GM19023 (cell line): ENCODE results near the gene PDLIM5.
"Not testable (repeated sequence)": the region's sequence is repeated elsewhere in the genome, so short reads cannot be mapped to it uniquely, and the experiment has no call there.

Experiments
- ATAC-seq: cut with Tn5 transposase; IDR thresholded peaks from one replicate; pipeline ENCODE4 v1.9.1; 2021; ENCODE audit warnings: mild to moderate bottlenecking, moderate library complexity; ENCODE audit not compliant: unreplicated experiment

Gene PDLIM5

DNA sequence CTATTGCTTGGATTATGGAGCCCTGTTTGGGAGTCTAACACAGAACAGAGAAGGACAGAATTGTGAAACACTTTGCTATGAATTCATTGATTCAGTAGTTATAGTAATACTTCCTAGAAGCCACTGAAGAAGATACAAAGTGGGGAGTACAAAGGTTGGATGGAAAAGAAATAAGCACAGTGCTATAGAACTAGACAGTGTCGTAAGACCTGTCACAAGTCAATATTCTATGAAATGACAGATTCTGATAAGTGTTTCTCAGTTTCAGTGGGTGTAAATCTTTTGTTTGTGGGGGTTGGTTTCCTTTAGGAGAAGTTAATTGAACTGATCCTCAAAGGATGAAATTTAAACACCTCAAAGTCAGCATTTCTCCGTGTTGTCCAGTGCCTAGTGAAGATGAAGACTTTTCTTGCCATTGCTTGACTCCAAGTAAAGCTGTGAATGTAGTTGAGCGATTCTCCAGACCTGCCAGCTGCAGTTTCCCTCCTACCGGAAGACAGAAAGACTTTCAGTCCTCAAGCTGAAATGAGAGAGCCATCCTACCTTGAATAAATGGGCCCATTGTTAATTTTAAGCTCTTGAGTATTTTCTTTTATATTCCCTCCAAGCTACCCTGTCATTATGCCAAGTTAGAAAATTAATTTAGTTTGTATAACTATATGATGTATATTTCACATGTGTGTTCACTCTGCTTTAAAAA is 7.9 kb downstream of the PDLIM5 start:
- no peak for ATAC-seq

DNA sequence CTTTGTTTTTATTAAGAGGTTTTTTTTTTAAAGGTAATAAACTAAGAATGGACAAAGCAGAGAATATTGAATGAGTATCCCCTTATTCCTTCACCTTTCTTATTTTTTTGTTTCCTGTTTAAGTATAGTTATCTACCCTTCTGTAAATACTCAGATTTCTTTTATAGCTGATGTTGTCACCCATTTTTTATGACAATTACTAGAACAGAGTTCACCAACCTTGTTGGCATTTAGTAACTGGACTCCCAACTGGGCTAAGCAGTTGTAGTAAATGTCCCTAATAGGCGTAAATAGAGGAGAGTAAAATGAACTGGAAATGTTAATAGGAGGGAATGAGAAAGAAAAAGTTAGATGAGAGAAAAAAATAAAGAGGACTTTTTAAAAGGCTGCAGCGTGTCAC is 9.8 kb downstream of the PDLIM5 start:
- ATAC-seq = no peak

DNA sequence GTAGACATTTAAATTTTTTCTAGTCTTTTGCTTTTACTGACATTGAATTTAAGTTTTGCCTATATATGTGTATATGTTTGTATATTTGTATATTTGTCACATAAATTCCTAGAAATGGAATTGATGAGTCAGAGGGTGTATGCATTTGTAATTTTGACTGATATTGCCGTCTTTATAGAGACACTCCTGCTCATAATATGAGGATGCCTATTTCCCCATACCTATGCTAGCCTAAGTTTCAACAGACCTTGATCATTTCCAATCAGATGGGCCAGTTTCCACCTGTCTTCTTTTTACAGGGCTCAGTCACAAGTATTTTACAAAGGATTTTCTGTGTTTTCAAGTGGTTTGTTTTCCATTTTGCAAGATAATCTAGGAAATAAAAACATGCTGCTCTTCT is 10.8 kb downstream of the PDLIM5 start:
- ATAC-seq = no peak

DNA sequence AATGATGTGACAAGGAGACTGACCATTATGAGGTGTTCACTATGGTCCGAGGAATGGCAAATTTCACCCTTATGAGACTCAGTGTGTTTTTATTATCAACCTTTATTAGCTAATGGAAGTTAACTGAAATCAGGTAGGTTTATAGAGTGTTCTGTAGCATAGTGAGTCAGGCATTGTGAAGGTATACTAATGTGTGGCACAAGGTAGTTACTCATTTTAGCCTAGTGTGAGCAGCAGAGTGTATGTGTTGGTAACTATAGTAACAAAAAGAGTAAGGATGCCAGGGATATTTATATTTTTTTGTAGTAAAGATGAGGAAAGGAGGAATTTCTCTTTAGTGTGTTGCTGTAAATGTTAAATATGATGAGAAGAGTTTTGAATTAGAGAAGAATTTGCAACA is 12.0 kb downstream of the PDLIM5 start:
- no peak for ATAC-seq

DNA sequence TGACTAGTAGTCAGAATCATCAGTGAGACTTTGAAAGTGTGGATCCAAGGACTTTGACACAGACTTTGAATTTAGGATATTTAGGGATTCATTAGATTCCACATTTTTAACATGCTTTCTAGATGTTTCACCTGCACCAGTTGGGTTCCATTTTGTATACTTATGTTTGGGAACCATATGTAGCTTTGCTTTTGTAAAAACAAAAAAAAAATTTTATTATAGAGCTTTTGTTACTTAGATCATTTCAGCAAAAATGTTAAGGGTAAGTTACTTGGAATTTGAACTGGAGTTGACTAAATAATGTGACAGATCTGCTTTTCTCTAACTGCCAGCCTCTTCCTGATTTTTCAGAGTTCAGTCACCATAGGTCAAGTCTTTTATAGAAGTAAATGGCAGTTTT is 14.6 kb downstream of the PDLIM5 start:
- no peak for ATAC-seq

DNA sequence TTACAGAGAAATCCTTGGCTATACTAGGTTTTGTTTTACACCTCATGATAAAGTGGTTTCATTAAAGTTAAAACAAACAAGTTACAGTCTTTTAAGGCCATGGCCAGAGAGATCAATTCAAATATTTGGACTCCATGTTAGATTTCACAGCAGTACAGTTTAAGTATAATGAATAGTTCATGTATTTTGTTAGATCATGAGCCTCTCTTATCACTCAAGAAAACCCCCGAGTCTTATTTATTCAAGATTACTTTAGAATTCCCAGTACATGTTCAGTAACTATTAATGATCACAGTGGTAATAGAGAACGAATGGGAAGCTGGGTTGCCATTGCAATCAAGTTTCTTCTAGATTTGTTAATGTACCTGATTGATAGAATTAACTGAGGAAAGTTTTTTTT is 15.2 kb downstream of the PDLIM5 start:
- ATAC-seq = no peak

DNA sequence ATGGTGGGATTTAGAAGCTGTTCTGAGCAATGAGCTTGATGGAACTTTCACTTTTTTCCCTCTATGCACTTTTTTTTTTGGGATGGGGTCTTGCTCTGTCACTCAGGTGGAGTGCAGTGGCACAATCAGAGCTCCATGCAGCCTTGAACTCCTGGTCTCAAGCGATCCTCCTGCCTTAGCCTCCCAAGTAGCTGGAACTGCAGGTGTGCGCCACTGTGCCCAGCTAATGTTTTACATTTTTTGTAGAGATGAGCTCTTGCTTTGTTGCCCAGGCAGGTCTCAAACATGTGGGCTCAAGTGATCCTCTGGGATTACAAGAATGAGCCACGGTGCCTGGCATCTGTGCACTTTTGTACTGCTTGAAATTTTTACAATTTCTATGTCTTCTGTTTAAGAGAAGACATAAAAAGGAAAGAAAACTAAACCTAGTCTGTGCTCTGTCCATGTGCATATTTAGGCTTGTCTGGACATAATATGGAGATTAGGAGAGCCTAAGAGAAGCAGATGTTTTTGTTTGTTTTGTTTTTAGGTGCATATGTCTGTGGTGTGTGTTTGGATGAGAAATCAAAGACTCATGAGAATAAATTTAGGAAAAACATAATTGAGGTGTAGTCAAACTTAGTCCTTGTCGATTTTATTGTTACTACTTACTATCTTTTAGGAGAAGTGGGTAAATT is 16.5 kb downstream of the PDLIM5 start:
- no peak for ATAC-seq

DNA sequence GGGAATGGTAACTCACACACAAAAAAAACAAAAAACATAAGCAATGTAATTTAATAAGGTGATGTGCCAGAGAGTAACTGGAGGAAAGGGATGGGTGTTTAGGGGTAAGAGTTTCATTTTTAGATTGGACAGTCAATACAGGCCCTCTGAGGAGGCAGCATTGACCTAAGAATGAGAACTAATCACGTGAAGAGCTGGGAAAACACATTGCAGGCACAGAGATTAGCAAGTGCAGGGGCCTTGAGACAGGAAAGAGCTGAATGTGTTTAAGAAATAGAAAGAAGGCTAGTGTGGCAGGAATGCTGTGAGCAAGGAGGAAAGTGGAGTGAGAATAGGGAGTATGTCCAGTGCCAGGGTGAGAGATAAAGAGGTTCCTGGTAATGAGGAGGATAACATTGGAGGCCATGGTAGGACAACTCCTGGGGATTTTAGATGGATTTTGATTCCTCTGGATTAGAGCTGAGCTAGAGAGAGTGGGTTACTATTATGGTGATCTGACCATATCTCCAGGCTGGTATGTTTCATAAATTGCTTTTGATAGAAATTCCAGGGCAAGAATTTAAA is 17.6 kb downstream of the PDLIM5 start:
- no peak for ATAC-seq

DNA sequence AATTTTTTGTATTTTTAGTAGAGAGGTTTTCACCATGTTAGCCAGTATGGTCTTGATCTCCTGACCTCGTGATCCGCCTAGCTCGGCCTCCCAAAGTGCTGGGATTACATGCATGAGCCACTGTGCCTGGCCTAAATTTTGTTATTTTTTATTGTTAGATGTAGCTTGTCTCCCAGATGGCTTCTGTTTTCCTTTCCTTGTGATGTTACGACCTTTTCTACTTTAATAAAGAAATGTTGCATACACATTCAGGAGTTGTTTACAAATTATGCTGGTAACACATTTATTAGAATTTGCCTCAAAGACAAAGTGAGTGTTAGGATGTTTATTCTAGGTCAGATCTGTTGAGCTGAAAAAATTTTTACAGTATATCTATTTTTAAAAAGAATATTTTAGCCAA is 18.4 kb downstream of the PDLIM5 start:
- ATAC-seq = no peak

DNA sequence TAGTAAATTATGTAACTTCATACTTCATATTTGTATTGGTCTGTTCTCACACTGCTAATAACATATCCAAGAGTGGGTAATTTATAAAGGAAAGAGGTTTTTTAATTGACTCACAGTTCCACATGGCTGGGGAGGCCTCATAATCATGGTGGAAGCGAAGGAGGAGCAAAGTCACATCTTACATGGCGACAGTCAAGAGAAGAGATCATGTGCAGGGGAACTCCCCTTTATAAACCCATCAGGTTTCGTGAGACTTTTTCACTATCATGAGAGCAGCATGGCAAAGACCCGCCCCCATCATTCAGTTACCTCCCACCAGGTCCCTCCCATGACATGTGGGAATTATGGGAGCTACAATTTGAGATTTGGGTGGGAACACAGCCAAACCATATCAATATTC is 19.0 kb downstream of the PDLIM5 start:
- not testable (repeated sequence) for ATAC-seq

DNA sequence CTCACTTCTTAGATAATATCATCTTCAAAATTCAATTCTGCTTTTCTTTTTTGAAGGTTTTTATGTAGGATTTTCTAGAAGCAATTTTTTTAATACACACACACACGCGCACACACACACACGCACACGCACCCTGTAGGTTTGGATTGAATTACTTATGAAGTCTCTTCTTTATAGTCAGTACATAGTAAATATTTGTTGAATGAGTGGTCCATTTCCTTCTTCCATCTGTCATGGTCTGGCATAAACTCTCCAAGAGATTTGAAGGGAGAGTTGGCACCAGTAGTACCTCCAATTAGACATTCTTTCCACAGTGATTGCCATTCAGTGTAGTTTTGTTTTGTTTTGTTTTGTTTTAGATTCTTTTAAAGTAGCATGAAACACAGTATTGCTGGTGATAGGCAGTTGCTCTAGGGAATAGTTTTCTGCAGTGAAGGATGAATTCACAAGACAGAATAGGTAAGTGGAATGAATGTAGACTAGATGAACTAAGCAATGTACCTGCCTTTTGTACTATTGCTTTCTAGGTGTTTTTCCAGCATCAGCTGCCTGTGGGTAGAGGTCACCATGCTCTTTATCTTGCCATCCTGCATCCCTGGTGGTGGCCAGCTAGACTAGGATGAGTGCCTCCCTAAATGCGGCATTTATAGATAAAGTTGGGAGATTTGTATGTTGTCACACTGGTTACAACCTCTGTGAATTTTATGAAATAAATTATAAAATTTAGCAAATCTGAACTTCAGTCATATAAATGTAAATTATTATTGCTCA is 20.5 kb downstream of the PDLIM5 start:
- no peak for ATAC-seq

DNA sequence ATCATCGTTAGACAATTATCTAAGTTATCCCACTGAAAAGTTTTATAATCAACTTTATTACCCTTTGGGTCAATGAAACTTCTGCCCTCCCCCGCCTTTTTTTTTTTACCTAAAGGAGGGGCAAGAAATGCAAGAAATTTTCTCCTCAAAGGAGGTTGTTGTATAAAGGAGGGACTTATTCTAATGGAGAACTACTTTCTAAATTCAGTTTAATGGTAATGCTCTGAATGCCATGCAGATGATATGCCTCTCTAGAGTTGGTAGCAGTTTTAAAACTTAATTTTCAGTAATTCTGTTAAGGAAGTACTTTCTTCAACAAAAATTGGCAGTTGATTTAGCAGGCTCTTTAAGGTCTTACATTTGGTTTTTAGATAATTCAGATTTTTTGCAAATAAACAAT is 23.3 kb downstream of the PDLIM5 start:
- ATAC-seq = no peak

DNA sequence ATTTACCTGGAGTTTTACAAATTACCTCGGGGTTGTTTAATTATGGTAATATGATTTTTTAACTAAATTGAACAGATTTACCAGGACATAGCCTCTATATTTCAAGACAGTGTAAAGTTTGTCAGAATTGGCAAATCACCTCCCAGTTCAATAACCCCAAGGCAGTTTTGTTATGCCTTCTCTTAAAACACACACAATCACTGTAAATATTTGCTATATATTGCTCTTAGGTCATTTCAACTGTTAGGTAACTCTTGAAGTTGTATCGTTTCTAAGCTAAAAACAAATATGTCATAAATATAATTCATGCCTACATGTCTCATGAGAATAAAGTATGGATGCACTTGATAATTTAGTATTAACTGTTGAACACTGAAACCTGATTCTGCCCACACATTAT is 24.1 kb downstream of the PDLIM5 start:
- no peak for ATAC-seq

DNA sequence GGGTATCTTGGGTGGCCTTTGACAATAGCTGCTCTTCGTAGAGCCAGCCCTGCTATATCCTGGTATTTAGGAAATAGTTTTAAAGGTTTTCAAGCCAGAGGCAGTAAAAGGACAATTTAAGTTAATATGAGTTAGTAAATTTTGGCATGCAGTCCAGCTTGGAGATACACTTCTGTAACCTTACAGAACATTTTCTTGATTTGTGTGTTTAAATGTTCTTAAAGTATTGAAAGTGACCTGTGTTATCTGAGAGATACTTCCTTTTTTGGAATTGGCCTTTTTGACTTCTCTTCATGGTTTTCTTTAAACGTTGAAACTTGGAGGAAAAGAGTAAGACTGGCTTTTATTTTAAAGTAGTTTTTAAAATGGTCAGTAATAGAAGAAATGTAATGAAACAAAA is 25.5 kb downstream of the PDLIM5 start:
- ATAC-seq = no peak

DNA sequence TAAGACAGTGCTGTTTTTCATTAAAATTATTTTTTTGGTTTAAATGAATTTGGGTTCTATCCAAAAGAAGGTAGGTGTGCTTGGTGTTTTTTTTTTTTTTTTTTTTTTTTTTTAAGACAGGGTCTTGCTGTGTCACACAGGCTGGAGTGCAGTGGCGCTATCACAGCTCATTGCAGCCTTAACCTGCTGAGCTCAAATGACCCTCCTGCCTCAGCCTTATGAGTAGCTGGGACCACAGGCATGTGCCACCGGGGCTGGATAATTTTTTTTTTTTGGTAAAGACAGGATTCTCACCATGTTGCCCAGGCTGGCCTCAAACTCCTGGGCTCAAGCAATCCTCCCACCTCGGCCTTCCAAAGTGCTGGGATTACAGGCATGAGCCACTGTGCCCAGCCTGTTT is 27.1 kb downstream of the PDLIM5 start:
- not testable (repeated sequence) for ATAC-seq

DNA sequence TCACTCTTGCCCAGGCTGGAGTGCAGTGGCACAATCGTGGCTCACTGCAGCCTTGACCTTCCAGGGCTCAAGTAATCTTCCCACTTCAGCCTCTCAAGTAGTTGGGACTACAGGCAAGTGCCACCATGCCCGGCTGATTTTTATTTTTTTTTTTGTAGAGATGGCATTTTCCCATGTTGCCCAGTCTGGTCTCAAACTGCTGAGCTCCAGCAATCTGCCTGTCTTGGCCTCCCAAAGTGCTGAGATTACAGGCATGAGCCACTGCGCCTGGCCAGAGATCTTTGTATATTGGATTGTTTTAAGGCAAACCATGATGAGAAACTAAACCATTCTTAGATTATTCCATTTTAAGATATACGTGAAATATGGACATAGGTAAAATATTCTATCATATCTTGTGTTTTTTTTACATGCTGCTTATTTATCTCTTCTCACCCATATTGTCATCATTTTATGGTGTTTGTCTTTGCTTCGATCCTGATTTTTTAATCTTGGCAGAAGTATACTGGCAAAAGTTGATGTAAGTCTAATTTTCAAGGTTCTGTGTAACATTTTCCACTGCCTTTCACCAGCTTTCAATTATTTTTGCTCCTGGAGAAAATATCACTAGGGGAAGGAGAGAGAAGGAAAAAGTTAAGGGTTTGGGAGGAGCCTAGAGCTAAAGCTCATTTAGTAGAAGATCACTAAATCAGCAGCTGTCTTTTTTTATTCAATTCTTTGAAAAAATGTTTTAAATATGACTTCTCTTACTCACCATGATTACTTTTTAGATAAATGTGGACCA is 27.8 kb downstream of the PDLIM5 start:
- no peak for ATAC-seq

DNA sequence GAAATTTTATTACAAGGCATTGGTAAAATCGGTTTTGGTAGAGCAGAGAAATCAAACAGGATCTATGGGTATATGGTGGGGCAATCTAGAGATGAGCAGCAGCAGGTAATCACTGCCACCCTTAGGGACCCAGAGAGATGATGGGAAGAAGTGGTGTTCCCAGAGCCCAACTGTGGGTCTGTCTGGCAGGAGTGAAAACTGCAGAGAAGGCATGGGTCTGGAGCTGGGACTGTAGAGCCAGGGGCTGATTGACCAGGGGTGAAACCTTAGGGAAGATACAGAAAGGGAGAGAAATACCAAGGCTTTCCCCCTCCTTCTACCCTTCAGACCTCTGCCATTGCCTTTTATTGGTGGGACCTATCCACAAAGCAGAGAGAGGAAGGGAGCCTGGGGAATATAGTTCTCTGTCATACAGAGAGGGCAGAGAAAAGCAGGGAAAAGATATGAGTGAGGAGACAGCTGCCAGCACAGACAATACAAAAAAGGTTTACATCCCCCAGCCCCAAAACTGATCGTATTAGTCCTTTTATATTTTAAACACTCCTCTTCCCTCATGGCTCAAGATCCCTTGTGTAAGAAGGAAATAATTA is 28.7 kb downstream of the PDLIM5 start:
- no peak for ATAC-seq

DNA sequence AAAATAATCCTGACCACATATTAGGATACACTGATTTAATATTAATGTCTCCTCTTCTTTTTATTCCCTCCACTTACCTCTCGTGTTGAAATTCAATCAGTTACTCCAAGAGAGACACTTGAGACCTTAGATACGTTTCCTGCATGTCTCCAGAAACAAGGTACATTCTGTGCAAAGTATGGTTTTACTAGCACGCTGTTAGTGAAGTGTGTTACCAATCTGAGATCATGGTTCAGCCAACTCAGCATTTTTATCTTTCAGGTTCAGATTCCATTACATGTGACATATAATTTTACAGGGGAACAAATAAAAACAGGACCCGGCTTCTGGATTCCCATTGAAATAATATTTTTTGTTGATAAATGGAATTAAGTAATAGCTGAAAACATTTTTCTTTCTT is 32.2 kb downstream of the PDLIM5 start:
- no peak for ATAC-seq

DNA sequence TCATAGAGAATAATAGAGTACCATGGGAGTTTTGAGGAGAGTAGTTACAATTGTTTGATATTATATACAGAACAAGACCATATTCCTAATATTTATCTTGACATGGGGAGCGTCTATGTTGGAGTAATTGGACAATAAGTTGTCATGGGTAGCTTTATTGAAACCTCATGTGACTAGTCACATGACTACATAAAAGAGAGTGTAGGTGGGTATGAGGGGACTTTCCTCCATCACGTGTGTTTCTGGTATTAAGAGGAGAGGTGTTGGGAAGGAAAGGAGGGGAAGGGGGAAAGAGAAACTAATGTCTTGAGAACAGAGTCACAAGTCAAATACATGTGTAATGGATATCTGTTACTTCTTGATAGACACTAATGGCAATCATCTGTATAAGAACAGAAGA is 33.1 kb downstream of the PDLIM5 start:
- ATAC-seq = no peak

DNA sequence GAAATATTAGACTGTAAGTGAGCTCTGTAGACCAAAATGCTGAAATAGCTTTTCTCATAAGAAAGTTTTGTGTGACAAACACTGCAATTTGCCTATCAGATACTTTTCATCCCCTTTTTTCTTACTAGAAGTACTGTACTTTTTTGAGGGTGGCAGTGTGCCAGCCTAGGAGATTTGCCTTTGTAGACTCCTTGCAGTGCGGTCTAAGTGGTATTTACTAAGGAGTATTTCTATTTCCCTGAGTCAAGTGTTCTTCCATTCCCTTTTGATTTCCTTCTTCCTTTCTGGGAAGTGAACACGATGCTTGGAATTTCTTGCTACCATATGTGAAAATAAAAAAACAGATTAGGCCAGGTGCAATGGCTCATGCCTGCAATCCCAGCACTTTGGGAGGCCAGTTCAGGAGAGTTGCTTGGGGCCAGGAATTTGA is 34.6 kb downstream of the PDLIM5 start:
- no peak for ATAC-seq

DNA sequence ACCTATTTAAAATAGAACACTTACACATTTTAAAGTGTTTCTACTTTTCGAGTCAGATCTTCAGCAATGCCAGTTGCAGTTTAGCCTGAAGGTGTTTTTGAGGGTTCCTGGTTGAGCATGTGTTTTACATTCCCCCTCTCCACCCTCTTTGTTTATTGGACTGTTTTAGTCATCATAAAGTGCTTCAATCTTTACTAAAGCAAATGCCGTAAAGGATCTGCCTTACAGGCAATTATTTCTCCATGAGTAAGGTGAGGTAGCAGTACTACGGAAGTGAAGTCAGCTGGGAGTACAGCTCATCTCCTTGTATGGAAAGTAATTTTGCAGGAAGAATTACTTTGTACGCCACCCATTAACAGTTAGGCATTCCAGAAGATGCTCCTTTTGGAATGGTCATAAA is 36.9 kb downstream of the PDLIM5 start:
- no peak for ATAC-seq
